Spleen (tissue), 11 donors: ENCODE results near the gene PHB1. TPM values are rescaled to one million over a fixed set of nuclear protein-coding genes. Genes with fewer than 3 reads are reported as not detected.

Source experiments
- DNase-seq: peaks from one replicate; pipeline ENCODE4 v3.0.0-alpha.2; 2020
- H3K27ac ChIP-seq, 8 donors: fragments of 200-600 bp; sonication (generic) in 7 of 8; 1 replicate in 4 of 8; 2 replicates in 4 of 8; pipeline versions ENCODE4 v1.5.0 to v1.8.0; 2016 to 2021; ENCODE audit warnings: inconsistent platforms in 4 of 8, mild to moderate bottlenecking in 4 of 8, moderate library complexity in 1 of 8
- H3K27me3 ChIP-seq, 7 donors: fragments of 200-600 bp; sonication (generic) in 6 of 7; replicated peaks in 1 of 7; 1 replicate in 4 of 7; 2 replicates in 3 of 7; pipeline versions ENCODE4 v1.5.0 to v1.8.0; 2016 to 2021; ENCODE audit warnings: inconsistent platforms in 3 of 7, mild to moderate bottlenecking in 1 of 7
- H3K36me3 ChIP-seq, 6 donors: fragments of 200-600 bp; sonication (generic) in 5 of 6; 1 replicate in 4 of 6; 2 replicates in 2 of 6; pipeline versions ENCODE4 v1.5.0 to v1.8.0; 2016 to 2021; ENCODE audit warnings: inconsistent platforms in 2 of 6
- H3K4me1 ChIP-seq, 6 donors: fragments of 200-600 bp; sonication (generic) in 5 of 6; 1 replicate in 3 of 6; 2 replicates in 3 of 6; pipeline versions ENCODE4 v1.5.0 to v1.8.0; 2016 to 2021; ENCODE audit warnings: inconsistent platforms in 3 of 6
- H3K4me3 ChIP-seq, 8 donors: fragments of 200-600 bp; sonication (generic) in 7 of 8; 1 replicate in 4 of 8; 2 replicates in 4 of 8; pipeline versions ENCODE4 v1.5.0 to v1.8.0; 2016 to 2021; ENCODE audit warnings: inconsistent platforms in 4 of 8, mild to moderate bottlenecking in 4 of 8, moderate library complexity in 2 of 8
- H3K9me3 ChIP-seq, 8 donors: fragments of 200-600 bp; sonication (generic) in 7 of 8; 1 replicate in 4 of 8; 2 replicates in 4 of 8; pipeline versions ENCODE4 v1.5.0 to v1.8.0; 2016 to 2021; ENCODE audit warnings: inconsistent platforms in 4 of 8
- CTCF ChIP-seq, 11 experiments: fragments of 200-600 bp in 7 of 11; fragments of 450-650 bp in 4 of 11; sonication (generic) in 4 of 11; IDR thresholded peaks in 8 of 11; conservative IDR thresholded peaks in 3 of 11; 1 replicate in 7 of 11; 2 replicates in 4 of 11; pipeline versions ENCODE4 v1.4.0 to v1.8.0; 2016 to 2021; ENCODE audit warnings: antibody characterized with exemption in 11 of 11, inconsistent platforms in 4 of 11, mild to moderate bottlenecking in 1 of 11
- POLR2A ChIP-seq, 3 donors: fragments of 450-650 bp; IDR thresholded peaks; one replicate each; pipeline ENCODE4 v1.5.1; 2017; ENCODE audit warnings: antibody characterized with exemption in 3 of 3, mild to moderate bottlenecking in 1 of 3
- POLR2AphosphoS5 ChIP-seq, 3 donors: sonication (generic); formaldehyde crosslinking; IDR thresholded peaks; one replicate each; pipeline ENCODE4 v1.5.1; 2017; ENCODE audit warnings: antibody characterized with exemption in 3 of 3
- WGBS, 5 donors: extraction: QIAGEN DNeasy Blood & Tissue Kit in 3 of 5; methylation state at CpG; one replicate each; pipeline versions ENCODE4 v1.1.5 to v1.1.7; 2013 to 2018; 5-methylcytosine and 5-hydroxymethylcytosine counted together
- intact Hi-C: fragments of 100-400 bp; cut with DNase I; formaldehyde crosslinking; loops from one replicate; pipeline ENCODE4 v1.15.0; 2023; ENCODE audit warnings: low total_unique reads
- polyA plus RNA-seq, 3 donors: library from polyadenylated mRNA; stranded (reverse); fragments of 200-250 nt; gene quantifications; one replicate each; pipeline ENCODE4 v1.2.1, GENCODE V29; 2013
- total RNA-seq, 7 donors: library from RNA; depleted of rRNA in 3 of 7; stranded (reverse); fragments of >200 nt in 3 of 7; fragmentation: NEBNext Ultra II Directional in 4 of 7; extraction: Animal tissue kit (Norgen Biotek cat#: 25700) in 4 of 7; gene quantifications; one replicate each; pipeline versions ENCODE4 v1.1.0 to v1.2.1, GENCODE V29; 2016 to 2021
- donor health status: healthy with polysubstance abuse.
- donor health status: DM: no; HTN: no; CAD: no; lungs with moderate emphysema.
- donor health status: DM: no; HTN: no; CAD: no.
- donor health status: Bipolar disorder and iron deficiency.
- donor health status: healthy.
- donor health status: DM: no; HTN: no; CAD: no.
- donor health status: DM: yes; HTN: yes; CAD: no.

Gene PHB1
- total and polyA plus RNA-seq, 10 donors = 49.4 to 109 (median 71.4) TPM

- Histone ChIP-seq H3K27ac (no peak overlapping the region), H3K4me3 (no peak overlapping the region), H3K36me3 (no peaks in the 10 kb centered on the region), H3K4me1 (peaks cover 0 to 16% (median 8%) of the 10 kb centered on the region in 6 donors), H3K9me3 (no peaks in the 10 kb centered on the region), H3K27me3 (peaks cover 0 to 53% (median 10%) of the 10 kb centered on the region in 7 donors)
- no peak for DNase-seq
- WGBS, 5 donors = 15 to 22% (median 17%) methylated on average over 28 to 30 of the region's 30 CpGs
- intact Hi-C loops = loop anchor here (5.0 kb wide), 1 partner anchor 119 kb away; no protein-coding TSS in a partner anchor
- TF ChIP-seq POLR2A (IDR thresholded peaks at IDR 0.05) (no peak), POLR2AphosphoS5 (IDR thresholded peaks at IDR 0.05) (no peak), CTCF (IDR thresholded peaks at IDR 0.05 in 8 of 11, conservative IDR thresholded peaks at IDR 0.05 in 3 of 11) (no peak)
Observed at GRCh38 chr17:49438436-49439278, 24.0 kb upstream of the PHB1 start.

GRCh38 chr17:49437696-49438435, 23.2 kb upstream of the PHB1 start:
- Histone ChIP-seq H3K9me3 (no peaks in the 10 kb centered on the region), H3K4me1 (peaks cover 0 to 16% (median 8%) of the 10 kb centered on the region in 6 donors), H3K36me3 (no peaks in the 10 kb centered on the region), H3K27me3 (peaks cover 0 to 45% (median 10%) of the 10 kb centered on the region in 7 donors), H3K4me3 (no peak overlapping the region), H3K27ac (no peak overlapping the region)
- no peak for DNase-seq
- TF ChIP-seq POLR2A (IDR thresholded peaks at IDR 0.05) = no peak
- no peak for TF ChIP-seq CTCF (IDR thresholded peaks at IDR 0.05 in 8 of 11, conservative IDR thresholded peaks at IDR 0.05 in 3 of 11)
- no peak for TF ChIP-seq POLR2AphosphoS5 (IDR thresholded peaks at IDR 0.05)
- intact Hi-C loops = loop anchor here (5.0 kb wide), 1 partner anchor 119 kb away; no protein-coding TSS in a partner anchor
- WGBS, 5 donors = 72 to 82% (median 77%) methylated on average over 7 of the region's 7 CpGs

GRCh38 chr17:49436174-49436573, 21.5 kb upstream of the PHB1 start:
- 64 to 92% (median 80%) methylated on average over 4 of the region's 4 CpGs for WGBS, 5 donors
- intact Hi-C loops = loop anchor here (5.0 kb wide), 1 partner anchor 121 kb away; no protein-coding TSS in a partner anchor
- H3K27me3 ChIP-seq = peaks cover 0 to 37% (median 10%) of the 10 kb centered on the region in 7 donors
- DNase-seq = no peak
- H3K36me3 ChIP-seq = no peaks in the 10 kb centered on the region
- H3K4me3 ChIP-seq = no peak overlapping the region
- TF ChIP-seq POLR2AphosphoS5 (IDR thresholded peaks at IDR 0.05) (no peak), POLR2A (IDR thresholded peaks at IDR 0.05) (no peak), CTCF (IDR thresholded peaks at IDR 0.05 in 8 of 11, conservative IDR thresholded peaks at IDR 0.05 in 3 of 11) (no peak)
- H3K27ac ChIP-seq = no peak overlapping the region
- peaks cover 0 to 16% (median 8%) of the 10 kb centered on the region in 6 donors for H3K4me1 ChIP-seq
- no peaks in the 10 kb centered on the region for H3K9me3 ChIP-seq
